ENCODE data around the gene AQP1. TPM values are rescaled to one million over a fixed set of nuclear protein-coding genes. Genes with fewer than 3 reads are reported as not detected.

AQP1 gene
- total and polyA plus RNA-seq, 4 donors, result 8.9 to 76.3 (median 23.5) TPM

DNA sequence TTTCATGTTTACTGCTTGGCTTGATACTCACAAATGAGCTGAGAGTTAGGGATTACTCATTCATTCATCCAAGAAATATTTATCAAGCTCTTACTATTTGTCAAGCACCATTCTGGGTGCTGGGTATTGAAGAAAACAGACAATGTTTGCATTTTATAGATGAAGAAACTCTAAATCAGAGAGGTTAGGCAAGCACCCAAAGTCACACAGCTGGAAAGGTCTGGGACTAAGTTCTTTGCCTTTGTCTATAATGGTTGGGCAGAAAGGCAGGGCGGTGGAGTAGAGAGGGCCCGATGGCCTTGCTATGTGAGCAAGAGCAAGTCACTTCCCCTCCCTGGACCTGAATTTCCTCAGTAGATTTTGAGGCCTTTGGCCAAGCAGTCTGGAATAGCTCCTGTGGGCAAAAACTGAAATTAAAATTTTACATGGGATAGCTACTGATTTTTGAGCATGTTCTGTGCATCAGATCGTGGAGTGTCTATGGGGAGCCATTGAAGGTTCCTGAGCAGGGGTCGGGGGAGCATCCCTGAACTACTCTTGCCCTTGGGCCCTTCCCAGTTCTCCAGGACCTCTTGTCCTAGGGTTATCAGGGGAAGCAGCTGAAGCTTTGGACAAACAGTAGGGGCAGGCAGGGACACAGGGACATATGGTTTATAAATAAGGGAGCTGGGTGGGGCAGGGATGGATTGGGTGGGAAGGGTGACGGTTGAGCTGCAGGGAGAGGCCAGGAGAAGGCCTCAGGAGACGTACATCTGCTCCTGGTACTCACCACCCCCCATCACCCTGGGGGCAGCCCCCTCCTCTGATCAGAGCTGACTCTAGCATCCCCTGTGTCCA is 23.3 kb downstream of the AQP1 start:
- TF ChIP-seq RXRA (IDR thresholded peaks at IDR 0.05) (no peak), RAD21 (IDR thresholded peaks at IDR 0.05) (no peak), TAF1 (conservative IDR thresholded peaks at IDR 0.05) (no peak), JUND (IDR thresholded peaks at IDR 0.05) (no peak), GABPA (IDR thresholded peaks at IDR 0.05 in 1 of 2, conservative IDR thresholded peaks at IDR 0.05 in 1 of 2) (no peak), SP1 (IDR thresholded peaks at IDR 0.05) (no peak), NR2F2 (IDR thresholded peaks at IDR 0.05) (no peak)
- TF ChIP-seq, protein P1, sequence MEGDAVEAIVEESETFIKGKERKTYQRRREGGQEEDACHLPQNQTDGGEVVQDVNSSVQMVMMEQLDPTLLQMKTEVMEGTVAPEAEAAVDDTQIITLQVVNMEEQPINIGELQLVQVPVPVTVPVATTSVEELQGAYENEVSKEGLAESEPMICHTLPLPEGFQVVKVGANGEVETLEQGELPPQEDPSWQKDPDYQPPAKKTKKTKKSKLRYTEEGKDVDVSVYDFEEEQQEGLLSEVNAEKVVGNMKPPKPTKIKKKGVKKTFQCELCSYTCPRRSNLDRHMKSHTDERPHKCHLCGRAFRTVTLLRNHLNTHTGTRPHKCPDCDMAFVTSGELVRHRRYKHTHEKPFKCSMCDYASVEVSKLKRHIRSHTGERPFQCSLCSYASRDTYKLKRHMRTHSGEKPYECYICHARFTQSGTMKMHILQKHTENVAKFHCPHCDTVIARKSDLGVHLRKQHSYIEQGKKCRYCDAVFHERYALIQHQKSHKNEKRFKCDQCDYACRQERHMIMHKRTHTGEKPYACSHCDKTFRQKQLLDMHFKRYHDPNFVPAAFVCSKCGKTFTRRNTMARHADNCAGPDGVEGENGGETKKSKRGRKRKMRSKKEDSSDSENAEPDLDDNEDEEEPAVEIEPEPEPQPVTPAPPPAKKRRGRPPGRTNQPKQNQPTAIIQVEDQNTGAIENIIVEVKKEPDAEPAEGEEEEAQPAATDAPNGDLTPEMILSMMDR (IDR thresholded peaks at IDR 0.05; ENCODE audit: low read depth, low read length, missing input control), result no peak
- TF ChIP-seq, protein P2, sequence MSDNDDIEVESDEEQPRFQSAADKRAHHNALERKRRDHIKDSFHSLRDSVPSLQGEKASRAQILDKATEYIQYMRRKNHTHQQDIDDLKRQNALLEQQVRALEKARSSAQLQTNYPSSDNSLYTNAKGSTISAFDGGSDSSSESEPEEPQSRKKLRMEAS (IDR thresholded peaks at IDR 0.05), result no peak
- TF ChIP-seq, protein P3, sequence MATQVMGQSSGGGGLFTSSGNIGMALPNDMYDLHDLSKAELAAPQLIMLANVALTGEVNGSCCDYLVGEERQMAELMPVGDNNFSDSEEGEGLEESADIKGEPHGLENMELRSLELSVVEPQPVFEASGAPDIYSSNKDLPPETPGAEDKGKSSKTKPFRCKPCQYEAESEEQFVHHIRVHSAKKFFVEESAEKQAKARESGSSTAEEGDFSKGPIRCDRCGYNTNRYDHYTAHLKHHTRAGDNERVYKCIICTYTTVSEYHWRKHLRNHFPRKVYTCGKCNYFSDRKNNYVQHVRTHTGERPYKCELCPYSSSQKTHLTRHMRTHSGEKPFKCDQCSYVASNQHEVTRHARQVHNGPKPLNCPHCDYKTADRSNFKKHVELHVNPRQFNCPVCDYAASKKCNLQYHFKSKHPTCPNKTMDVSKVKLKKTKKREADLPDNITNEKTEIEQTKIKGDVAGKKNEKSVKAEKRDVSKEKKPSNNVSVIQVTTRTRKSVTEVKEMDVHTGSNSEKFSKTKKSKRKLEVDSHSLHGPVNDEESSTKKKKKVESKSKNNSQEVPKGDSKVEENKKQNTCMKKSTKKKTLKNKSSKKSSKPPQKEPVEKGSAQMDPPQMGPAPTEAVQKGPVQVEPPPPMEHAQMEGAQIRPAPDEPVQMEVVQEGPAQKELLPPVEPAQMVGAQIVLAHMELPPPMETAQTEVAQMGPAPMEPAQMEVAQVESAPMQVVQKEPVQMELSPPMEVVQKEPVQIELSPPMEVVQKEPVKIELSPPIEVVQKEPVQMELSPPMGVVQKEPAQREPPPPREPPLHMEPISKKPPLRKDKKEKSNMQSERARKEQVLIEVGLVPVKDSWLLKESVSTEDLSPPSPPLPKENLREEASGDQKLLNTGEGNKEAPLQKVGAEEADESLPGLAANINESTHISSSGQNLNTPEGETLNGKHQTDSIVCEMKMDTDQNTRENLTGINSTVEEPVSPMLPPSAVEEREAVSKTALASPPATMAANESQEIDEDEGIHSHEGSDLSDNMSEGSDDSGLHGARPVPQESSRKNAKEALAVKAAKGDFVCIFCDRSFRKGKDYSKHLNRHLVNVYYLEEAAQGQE (IDR thresholded peaks at IDR 0.05), result no peak
- no peaks in the 10 kb centered on the region for H3K36me3 ChIP-seq (ENCODE audit: control insufficient read depth in 4 of 4, insufficient read depth in 3 of 4, low read depth in 1 of 4, low read length in 3 of 4)
- no peak overlapping the region for H3K27ac ChIP-seq (ENCODE audit: low read depth in 1 of 2, low read length in 2 of 2)
- peaks cover 0 to 3% (median under 1%) of the 10 kb centered on the region in 4 donors for H3K4me1 ChIP-seq (ENCODE audit: control insufficient read depth in 4 of 4, insufficient read depth in 4 of 4, low read length in 3 of 4)
- no peaks in the 10 kb centered on the region for H3K9me3 ChIP-seq (ENCODE audit: control insufficient read depth in 4 of 4, low read length in 3 of 4)
- WGBS, result 82% methylated on average over 6 of the region's 6 CpGs
- no peak overlapping the region for H3K9ac ChIP-seq (ENCODE audit: low read depth in 1 of 2, low read length in 2 of 2)
- H3K4me3 ChIP-seq (ENCODE audit: low read depth in 1 of 3, low read length in 3 of 3), result no peak overlapping the region
- no peaks in the 10 kb centered on the region for H3K27me3 ChIP-seq (ENCODE audit: control insufficient read depth in 4 of 4, insufficient read depth in 4 of 4, low read length in 3 of 4)
- no peak for DNase-seq (ENCODE audit: low spot score)

DNA sequence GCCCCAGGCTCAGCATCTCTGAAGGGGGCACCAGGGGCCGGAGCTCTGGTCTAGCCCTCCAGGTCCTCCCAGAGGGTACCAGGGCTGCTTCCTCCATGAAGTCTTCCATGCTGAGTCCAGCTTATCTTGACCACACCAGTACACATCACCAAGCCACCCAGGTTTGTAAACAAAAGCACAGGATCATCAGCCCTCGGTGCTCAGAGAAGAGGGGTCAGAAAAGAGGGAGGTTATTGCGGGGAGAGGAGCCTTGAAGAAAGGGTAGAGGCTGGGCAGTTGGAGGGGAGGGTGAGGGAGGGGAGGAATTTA is 23.9 kb downstream of the AQP1 start:
- WGBS, result 85% methylated on average over 3 of the region's 3 CpGs
- Histone ChIP-seq H3K27ac (ENCODE audit: low read depth in 1 of 2, low read length in 2 of 2) (no peak overlapping the region), H3K27me3 (ENCODE audit: control insufficient read depth in 4 of 4, insufficient read depth in 4 of 4, low read length in 3 of 4) (no peaks in the 10 kb centered on the region), H3K9ac (ENCODE audit: low read depth in 1 of 2, low read length in 2 of 2) (no peak overlapping the region), H3K4me1 (ENCODE audit: control insufficient read depth in 4 of 4, insufficient read depth in 4 of 4, low read length in 3 of 4) (peaks cover 0 to 3% (median under 1%) of the 10 kb centered on the region in 4 donors), H3K9me3 (ENCODE audit: control insufficient read depth in 4 of 4, low read length in 3 of 4) (no peaks in the 10 kb centered on the region), H3K4me3 (ENCODE audit: low read depth in 1 of 3, low read length in 3 of 3) (no peak overlapping the region), H3K36me3 (ENCODE audit: control insufficient read depth in 4 of 4, insufficient read depth in 3 of 4, low read depth in 1 of 4, low read length in 3 of 4) (no peaks in the 10 kb centered on the region)
- DNase-seq (ENCODE audit: low spot score), result no peak
- TF ChIP-seq TAF1 (conservative IDR thresholded peaks at IDR 0.05), result no peak
- TF ChIP-seq, protein P1 (IDR thresholded peaks at IDR 0.05; ENCODE audit: low read depth, low read length, missing input control), result no peak
- no peak for TF ChIP-seq JUND (IDR thresholded peaks at IDR 0.05)
- TF ChIP-seq, protein P4, sequence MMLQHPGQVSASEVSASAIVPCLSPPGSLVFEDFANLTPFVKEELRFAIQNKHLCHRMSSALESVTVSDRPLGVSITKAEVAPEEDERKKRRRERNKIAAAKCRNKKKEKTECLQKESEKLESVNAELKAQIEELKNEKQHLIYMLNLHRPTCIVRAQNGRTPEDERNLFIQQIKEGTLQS (IDR thresholded peaks at IDR 0.05), result no peak
- TF ChIP-seq RAD21 (IDR thresholded peaks at IDR 0.05), result no peak
- no peak for TF ChIP-seq FOXA2 (IDR thresholded peaks at IDR 0.05)
- TF ChIP-seq HNF4G (IDR thresholded peaks at IDR 0.05), result no peak
- no peak for TF ChIP-seq RXRA (IDR thresholded peaks at IDR 0.05)
- no peak for TF ChIP-seq NR2F2 (IDR thresholded peaks at IDR 0.05)
- TF ChIP-seq HNF4A (conservative IDR thresholded peaks at IDR 0.05), result no peak
- TF ChIP-seq, protein P2 (IDR thresholded peaks at IDR 0.05), result no peak
- no peak for TF ChIP-seq EGR1 (IDR thresholded peaks at IDR 0.05; ENCODE audit: low read depth in 2 of 2)
- TF ChIP-seq, protein P5, sequence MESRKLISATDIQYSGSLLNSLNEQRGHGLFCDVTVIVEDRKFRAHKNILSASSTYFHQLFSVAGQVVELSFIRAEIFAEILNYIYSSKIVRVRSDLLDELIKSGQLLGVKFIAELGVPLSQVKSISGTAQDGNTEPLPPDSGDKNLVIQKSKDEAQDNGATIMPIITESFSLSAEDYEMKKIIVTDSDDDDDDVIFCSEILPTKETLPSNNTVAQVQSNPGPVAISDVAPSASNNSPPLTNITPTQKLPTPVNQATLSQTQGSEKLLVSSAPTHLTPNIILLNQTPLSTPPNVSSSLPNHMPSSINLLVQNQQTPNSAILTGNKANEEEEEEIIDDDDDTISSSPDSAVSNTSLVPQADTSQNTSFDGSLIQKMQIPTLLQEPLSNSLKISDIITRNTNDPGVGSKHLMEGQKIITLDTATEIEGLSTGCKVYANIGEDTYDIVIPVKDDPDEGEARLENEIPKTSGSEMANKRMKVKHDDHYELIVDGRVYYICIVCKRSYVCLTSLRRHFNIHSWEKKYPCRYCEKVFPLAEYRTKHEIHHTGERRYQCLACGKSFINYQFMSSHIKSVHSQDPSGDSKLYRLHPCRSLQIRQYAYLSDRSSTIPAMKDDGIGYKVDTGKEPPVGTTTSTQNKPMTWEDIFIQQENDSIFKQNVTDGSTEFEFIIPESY (IDR thresholded peaks at IDR 0.05), result no peak
- TF ChIP-seq YY1 (IDR thresholded peaks at IDR 0.05), result no peak
